GM21381 (cell line): ENCODE results near the gene GDPD4.

Experiments used
- ATAC-seq: cut with Tn5 transposase; IDR thresholded peaks from one replicate; pipeline ENCODE4 v1.9.1; 2021; ENCODE audit warnings: mild to moderate bottlenecking, moderate library complexity; ENCODE audit not compliant: unreplicated experiment

Gene GDPD4, protein sequence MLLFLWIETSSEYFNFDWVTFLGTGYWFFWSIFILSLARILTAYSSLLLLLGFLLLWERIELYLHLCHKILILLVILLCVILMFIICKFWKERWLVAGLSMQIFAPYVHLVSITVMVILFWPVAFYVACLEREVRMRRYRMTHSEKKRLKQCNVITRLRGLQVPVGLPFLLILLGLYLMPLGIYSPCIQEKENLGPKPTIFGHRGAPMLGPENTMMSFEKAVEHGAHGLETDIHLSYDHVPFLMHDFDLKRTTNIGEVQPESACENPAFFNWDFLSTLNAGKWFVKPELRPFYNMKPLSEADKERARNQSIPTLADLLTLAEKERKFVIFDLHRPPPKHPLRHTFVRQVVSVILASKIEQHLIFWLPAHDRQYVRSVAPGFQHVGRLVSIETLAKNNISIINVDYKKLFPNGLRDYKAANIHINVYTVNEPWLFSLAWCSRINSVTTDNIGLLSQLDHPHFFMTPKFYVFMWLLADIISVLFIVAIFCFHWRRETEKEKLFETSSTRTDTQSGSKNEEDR

DNA sequence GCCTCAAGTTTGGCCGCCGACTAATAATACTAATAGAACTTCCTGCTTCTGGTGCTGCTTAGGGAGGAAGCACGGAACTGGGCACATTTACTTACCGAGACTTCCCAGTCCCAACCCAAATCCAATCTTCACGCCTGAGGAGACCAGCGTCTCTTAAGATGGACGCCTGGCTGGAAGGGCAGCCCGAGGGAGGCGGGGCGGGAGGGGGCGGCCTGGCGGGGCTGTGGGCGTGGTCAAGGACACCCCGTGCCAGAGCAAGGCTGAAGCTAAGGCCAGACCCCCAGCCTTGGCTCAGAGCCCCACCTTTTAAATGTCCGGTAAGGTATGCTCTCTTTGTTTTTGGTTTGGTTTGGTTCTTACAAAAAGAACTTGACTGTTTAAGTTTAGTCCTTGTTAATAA lies at the start of gene GDPD4:
GDPD4 (minus strand) TSS at position 177 of the 400 bp plus-strand sequence. CDS start 16,549 bp downstream, outside the sequence.
- no peak for ATAC-seq

DNA sequence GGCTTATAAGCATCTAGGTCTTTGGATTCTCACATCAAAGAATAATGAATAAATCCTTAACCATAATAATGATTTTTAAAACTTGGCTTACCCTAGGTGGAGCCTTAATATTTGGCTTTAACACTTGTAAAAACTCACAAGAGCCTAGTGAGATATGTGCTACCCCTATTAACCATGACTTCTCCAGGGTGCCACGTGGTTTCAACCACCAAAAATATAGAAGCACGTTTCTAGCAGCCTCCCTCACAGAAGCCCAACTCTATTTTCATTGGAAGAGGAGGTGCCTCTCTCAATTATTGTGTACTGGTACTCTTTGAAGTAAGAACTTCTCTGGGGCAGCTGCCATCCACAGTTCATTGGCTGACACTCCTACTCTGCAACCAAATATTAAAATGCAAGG lies 46.5 kb upstream of the GDPD4 start:
- no peak for ATAC-seq

DNA sequence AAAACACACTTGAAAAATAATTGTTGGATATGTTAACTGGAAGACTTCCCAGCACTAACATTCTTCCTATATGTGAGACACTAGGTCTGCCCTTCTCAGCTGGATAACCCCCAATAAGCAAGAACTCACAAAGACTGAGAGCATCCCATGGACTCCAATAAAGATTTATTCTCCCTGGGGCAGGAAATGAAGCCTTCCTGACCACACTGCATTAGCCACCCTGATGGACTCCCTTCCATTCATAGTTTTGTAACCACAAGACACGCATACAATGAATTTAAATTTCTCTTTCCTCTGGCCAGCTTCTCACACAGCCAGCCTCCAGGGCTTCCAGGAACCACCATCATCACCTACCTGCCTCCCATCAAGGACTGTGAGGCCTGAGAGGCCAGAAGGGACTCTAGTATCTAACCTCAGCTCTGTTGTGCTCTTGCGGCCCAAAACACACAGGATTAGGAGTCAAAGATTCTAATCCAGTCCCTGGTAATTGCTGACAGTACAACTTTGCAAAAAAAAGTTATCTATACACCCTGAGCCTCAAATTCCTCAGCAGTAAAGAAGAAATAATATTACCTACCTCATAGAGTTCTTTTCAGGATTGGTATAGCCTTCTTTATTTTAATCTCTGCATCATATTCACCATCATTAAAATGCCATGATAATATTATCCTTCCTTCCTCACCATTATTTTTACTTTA lies 45.6 kb upstream of the GDPD4 start:
- no peak for ATAC-seq

DNA sequence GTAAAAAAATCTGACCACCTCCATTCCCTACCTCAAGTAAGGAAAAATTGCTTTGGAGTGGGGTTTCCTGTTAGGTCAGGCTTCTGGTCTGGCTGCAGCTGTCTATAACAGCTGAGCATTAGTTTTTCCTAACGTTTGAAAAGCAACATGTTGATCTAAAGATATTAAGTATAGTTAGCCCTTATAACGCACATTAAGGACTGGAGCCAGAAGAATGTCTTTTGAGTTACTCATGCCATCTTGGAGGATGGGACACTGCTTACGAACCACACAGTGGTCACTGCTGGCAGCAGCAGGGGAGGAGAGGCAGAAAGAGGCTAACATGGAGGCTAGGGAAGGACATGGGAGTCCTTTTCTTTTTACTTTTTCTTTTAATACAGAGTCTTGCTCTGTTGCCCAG lies 44.1 kb upstream of the GDPD4 start:
- no peak for ATAC-seq

DNA sequence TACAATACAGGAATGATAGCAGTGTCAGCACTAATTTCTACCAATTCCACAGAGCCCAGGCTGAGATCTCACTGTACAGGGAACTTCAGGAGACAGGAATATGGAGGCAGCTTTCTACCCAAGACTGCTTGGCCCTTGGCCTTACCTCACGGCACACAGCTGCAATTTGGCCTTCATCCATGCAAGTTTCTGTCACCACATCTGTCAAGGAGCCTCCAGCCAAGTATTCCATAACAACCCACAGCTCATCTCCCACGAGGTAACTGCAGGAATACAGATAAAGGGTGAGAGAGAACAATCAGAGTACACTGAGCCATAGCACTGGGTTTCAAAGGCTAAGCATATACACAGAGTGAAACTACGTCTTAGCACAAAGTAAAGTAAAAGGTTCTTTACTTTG lies 39.0 kb upstream of the GDPD4 start:
- ATAC-seq: no peak

DNA sequence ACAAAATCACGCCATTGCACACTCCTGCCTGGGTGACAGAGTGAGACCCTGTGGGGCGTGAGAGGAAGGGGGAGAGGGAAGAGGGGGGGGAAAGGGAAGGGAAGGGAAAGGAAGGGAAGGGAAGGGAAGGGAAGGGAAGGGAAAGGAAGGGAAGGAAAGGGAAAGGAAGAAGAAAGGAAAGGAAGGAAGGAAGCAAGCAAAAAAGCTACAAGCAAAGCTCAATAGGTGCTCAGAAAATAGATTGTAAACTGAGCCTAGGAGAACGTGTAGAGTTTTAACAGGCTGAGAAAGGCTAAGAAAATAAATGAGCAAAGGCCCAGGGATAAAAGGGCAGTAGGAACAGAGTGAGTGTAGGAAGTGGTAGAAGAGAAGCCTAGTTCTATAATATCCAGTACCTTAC lies 30.8 kb upstream of the GDPD4 start:
- no peak for ATAC-seq

DNA sequence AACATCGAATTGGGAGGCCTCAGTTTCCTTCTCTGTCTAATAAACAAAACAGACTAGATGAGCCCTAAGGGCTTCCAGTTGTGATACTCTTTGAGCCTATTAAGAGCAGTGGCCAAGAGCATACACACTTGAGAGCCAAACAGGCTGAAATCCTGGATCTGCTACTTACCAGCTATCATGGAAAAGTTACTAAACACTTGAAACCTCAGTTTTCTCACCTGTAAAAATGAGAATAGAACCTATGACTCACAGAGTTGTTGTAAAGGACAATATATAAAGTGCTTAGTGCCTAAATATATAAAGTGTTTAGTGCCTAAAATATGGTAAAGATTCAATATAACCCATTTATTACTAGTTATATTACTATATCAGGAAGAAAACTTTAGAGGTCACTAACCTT lies 23.7 kb upstream of the GDPD4 start:
- ATAC-seq: no peak

DNA sequence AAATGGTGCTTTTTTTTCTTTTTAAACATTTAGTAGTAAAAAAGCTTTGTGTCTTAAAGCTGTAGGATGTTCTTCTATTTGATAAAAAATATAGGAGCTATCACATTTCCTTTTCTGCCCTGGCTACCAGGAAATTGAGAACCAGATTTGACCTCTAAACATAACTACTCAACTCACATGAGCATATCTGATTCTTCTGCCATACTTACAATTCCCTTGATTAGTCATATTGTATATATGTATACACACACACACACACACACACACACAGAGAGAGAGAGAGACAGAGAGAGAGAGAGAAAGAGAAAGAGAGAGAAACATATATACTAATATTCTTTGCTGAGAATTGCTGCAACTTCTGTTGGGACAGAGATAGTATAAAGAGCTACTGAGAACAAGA lies 23.0 kb upstream of the GDPD4 start:
- no peak for ATAC-seq

DNA sequence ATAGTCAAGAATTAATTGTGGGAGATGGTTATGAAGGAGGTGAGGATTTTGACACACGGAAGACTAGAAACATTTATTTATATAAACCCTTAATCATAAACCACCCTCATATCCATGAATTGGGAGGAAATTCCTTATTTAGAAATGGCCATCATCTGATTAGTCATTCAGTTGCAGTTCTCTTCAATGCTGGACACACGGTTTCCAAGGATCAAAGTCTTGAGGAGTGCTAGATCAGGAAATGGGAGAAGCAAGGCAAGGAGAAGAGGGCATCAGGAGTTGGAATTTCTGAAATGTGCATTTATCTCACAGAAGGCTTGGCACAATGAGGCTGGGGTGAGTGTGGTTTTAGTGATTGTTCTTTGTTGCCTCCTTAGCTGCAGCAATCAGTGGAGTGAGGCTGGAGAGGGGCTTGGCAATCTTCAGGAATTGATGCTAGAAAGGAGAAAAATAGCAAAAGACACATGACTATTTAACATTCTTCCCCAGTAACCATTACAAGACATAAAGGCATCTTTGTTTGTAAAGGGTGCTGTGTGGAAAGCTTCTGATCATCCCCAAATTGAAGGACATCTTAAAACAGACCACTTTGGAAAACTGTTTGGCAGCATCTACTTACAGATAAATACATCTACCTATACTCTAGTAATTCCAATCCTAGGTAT lies 21.6 kb upstream of the GDPD4 start:
- no peak for ATAC-seq

DNA sequence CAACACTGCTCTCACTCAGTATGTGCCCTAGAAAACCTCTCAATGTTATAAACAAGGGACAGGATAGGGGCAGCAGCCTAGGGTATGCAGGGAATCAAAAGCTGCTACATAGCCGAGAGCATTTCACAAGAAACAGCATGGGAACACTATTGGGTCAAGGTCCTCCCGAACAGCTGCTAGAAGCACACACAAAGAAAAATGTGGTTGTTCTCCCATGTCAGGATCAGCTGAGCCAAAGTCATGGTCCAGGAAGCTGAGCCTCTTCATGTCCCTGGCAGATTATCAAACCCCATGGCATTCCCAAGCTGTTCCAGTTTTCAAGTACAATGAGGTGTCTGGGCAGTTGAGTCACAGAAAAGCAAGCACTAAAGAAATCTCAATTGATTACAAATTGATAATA lies 21.0 kb upstream of the GDPD4 start:
- ATAC-seq: no peak

DNA sequence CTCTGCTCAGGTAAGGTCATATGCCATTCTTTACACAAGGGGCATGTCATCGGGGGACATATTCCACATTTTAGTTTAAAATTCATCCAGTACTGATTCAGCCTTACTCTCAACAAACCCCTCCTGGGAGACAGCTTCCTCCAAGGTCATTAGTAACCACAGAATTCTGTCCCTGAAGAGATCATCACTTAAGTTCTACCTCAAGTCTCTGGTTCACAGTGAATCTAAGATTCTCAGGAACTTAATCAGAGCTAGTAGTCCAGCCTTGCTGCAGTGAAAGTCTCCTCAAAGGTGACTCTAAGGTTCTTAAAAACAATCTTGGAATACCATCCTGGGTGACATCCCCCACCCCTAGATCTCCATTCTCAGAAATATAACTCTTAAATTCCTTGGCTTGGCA lies 18.9 kb upstream of the GDPD4 start:
- no peak for ATAC-seq

DNA sequence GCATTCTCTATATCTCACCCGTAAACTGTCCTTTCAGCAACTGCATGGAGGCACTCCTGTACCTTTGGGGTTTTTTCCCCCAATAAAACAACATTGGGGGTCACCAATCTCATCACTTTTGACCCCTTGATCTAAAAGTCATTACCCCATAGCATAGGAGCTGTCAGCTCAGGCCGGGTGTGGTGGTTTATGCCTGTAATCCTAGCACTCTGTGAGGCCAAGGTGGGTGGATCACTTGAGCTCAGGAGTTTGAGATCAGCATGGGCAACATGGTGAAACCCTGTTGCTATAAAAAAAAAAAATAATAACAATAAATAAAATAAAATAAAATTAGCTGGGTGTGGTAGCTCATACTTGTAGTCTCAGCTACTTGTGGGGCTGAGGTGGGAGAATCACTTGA lies 17.1 kb upstream of the GDPD4 start:
- ATAC-seq: no peak

DNA sequence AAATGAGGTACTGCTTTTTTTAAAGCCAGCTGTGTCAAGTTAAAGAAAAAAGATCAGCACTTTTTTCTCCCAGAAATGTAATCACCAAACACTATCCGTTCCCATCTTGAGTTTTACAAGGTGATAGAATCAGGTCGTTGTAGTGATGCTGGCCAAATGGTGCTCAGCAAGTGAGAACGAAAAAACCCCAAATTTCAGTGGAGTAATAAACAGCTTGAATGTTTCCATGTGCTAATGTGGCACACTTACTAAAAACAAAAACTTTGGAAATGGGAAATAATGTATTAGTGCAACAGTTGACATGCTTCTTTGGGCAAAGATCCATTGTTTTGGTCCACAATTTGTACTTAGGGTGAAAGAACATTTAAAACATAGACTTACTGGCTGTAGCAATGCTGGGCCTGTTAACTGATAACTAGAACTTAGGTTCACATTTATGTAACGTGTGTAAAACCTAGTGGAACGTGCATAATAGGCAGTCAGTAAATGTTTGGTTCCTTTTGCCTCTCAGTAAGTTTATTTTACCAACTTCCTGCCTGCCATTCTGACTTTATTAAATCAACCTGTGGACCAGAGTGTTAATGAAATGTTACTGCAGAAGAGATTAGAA lies 15.4 kb upstream of the GDPD4 start:
- ATAC-seq: no peak

DNA sequence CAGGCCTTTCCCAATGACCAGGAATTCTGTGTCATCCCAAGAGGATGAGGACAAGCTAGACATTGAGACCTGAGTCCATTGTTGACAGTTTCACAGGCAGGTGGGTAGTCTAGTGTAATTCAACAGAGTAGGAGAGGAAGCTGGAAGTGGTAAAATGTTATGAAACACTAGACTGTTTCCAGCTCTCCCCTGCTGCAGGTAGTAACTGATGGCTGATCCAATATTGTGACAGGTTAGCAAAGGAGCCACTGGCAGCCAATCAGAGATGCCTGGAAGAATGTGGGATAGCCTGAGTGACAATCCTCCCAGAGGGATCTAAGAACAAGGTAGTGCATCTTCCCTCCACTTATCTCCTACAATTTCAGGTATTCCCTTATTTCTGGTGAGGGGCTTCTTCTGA lies 10.6 kb upstream of the GDPD4 start:
- ATAC-seq: no peak

DNA sequence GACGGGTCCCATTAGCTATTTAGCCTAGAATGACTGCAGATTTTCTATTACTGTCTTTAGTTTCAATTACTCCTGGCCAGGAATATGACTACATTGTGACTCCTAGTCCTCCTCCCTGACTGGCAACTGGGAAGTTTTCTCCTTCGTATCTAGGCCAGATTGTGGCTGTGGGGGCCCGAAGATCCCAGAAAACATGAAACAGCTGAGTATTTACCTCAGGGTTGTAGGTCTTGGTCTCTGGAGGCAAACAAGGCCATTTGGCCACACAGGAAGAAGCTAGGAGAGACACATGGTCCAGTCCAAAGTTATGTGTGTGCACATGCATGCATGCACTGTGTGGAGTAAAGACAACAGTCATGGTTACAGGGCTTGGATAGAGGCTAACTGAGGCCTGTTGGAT lies 10.2 kb upstream of the GDPD4 start:
- ATAC-seq: no peak

DNA sequence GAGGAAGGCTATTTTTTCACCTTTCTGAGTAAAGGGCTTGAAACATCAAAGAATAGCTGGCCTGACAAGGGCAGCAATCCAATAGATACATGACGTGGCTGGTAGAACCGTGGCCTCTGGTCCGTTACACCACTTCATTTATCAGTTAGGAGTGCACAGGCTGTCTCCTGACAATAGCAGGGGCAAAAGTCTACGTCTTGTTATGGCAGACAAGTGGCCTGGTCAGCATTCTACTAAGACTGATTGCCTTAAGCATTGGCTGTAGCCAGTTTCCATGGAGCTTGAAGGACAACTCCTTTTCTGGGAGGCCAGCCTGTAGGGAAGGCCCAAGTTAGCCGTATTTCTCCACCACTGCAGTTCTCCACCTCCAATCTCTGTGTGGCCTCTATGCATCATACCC lies 9.2 kb upstream of the GDPD4 start:
- ATAC-seq: no peak

DNA sequence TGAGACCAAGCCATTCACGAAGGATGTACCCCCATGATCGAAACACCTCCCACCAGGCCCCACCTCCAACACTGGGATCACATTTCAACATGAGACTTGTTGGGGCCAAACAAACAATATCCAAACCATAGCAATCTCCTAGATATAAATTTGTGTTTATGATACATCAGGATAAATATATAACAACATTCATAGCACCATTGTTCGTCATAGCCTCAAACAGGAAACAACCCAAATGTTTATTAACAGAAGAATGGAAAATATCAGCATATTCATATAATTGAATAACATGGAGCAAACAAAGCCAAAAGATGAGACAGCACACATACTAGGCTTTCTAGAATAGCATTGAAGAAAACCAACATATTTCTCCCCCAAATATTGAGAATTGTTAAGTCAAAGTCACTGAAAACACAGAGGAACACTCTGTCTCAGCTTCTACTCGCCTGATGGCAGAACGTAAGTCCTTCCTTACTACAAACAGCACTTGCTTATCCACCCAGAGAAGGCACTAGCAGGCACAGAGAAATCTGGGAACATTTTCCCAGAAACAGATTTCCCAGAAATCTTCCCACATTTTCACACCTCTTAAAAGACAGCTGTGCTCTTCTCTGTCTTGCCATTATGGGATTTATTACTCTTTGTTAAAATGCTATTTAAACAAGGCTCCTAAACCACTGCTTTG lies 8.1 kb upstream of the GDPD4 start:
- ATAC-seq: no peak

DNA sequence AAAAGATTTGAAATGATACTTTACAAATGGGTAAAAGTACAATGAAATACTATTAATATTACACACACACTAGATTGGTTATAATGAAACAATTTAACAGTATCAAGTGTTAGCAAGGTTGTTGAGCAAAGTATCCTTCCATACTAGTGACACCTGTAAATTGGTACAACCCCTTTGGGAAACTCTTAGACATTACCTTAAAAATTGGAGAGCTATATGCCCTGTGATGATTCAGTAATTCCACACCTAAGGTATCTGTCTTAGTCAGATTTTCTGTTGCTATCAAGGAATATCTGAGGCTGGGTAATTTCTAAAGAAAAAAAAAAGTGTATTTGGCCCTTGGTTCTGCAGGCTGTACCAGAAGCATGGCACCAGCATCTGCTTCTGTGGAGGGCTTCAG lies 7.4 kb upstream of the GDPD4 start:
- ATAC-seq: no peak

DNA sequence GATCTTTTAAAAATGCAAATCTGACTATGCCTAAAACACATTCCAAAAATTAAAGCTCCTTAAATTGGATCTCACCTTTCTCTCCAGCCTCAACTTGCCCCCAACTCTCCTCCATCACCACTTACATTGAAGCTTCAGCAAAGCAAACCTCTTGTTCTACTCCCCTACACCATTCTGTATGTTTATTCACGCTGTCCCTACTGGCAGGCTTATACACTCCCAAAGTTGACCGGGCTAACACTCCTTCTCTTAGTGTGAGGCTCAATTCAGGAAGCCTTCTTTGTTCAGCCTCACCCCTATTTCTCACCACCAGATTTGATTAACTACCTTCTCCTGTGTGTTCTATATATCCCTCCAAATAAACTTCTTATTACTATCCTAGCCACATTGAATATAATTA lies 1.8 kb upstream of the GDPD4 start:
- no peak for ATAC-seq

DNA sequence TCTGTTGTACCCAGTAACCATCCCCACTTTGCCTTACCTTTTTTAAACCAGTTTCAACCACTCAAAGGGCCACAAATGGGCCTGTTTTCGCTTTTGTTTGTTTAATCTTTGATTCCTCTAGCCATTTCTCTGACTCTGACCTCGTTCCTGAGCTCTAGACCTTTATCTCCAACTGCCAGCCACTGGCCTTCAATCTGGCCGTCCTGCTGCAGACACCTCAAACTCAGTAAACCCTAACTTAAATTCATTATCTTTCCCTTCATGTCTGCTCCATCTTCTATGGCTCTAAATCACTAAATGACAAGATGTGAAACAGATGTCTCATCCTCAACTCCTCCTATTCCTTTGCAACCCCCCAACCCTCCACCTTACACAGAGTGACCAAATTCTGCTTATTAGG lies 1.3 kb upstream of the GDPD4 start:
- ATAC-seq: no peak

DNA sequence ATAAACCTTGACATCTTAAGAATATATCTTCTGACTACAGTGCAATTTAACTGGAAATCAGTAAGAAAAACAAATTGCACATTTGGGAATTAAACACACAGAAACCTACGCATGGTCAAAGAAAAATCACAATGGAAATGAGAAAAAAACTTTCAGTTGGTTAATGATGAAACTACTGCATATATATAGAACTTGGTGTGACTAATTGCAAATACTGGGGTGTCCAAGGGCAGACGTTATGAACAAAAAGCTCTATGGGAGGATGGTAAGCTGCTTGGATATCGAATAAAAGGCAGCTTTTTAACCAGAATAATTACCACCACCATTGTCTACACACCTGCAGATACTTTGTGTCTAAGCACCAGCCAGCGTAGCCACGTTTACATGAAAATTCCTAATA lies 791 bp downstream of the GDPD4 start:
- no peak for ATAC-seq
